ENCODE results near the gene ISLR.

ISLR gene

GRCh38 chr15:74216949-74217348 lies 43.4 kb downstream of the ISLR start:
- no peak for DNase-seq

- DNase-seq, result no peak
Measured at GRCh38 chr15:74217907-74218885, 44.7 kb downstream of the ISLR start.

- DNase-seq, result no peak
Measured at GRCh38 chr15:74220475-74221248, 47.2 kb downstream of the ISLR start.

DNA sequence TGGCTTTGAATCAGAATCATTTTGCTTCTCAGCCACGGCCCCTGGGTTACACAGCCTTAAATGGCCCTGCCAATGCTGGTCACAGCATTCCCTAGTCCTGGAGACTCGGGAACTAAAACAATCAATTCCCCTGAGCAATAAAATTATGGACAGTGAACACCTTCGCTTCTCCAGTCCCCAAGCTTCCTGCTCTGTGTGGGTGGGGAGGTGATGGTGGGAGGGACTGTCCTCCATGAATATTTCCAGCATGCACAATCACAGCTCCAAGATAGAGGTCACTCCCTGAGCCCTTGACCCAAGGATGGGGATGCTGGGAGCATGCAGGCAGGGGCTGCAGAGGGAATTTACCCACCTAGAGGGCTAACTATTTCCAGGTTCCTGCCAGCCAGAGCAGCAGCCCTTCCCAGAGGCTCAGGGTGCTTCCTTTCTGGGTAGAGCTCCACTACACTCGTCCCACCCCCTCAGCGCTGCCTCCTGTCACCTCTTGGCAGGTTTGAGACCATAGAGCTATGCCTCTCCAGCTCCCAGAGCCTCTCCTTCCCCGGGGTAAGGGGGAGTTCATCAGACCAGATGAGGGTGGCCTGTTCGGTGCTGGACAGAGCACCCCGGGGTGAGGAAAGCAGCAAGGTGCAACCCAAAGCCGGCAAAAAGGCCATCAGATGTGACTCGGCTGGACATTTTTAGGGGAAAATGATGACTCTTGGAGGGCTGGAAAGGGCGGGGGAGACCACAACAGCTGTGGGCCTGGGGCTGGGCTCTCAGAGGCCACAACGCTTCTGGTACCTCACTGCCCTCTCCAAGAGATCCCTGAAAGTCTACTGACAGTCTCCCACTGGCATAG lies 48.1 kb downstream of the ISLR start:
- no peak for DNase-seq

DNA sequence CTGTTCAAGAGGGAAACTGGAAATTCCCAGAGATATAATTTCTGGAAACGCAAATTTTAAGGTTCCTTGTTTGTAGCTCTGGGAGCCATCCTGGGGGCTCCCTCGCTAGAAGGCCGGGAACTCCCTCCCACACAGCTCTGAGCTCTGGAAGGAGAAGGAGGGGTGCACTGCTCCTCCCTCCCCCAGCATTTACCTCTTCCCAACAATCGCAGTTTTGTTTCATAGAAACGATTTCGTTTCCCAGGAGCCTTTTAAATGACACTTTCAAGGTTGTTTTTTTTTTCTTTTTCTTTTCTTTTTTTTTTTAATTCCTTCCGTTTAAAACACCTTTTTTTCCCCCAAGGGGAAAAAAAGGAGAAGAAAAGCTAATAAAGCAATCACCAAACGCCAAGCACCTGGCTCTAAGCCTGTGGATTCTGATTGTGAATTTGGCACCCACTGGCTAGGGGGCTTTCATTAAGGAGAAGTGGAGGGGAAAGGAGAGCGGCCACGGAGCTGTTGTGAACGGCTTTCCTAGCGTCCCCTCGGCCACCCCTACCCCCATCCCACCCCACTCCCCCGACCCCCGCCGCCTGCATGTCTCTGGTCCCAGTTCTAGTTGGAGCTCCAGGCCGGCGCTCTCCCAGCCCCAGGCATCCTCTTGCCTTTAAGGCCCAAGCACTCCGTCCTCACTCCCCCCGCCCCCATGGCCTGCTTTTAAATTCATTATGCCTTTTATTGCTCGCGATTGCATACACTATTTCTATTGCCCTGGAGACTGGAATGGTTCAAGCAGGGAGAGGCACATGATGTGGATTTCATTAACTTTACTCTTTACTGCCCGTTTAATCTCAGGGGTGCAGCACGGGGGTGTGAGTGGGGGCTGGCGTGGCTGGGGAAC lies 49.0 kb downstream of the ISLR start:
- no peak for DNase-seq

DNA sequence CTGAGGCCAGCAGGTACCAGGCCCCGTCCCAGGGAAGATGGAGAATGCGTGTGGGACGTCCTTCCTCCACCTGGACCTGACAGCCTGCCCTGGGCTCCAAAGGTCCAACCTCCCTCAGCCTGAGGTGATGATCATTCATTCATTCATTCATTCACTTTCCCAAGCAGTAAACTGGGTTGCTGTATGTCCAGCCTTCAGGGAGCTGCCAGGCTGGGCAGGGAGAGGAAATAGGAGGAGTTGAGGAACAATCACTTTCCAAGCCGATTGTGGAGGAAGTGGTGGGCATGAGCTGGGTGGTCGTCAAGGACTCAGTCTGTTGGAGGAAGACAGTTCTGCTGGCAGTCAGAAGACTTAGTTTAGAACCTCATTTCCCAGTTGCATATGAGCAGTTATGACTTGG lies 52.4 kb downstream of the ISLR start:
- no peak for DNase-seq
